HG03025 (cell line): Measurements from ENCODE around the gene SYNPO2.
"Not testable (repeated sequence)": the region's sequence is repeated elsewhere in the genome, so short reads cannot be mapped to it uniquely, and the experiment has no call there.

ENCODE experiments used
- ATAC-seq: cut with Tn5 transposase; IDR thresholded peaks from one replicate; pipeline ENCODE4 v1.9.1; 2021; ENCODE audit warnings: mild to moderate bottlenecking, moderate library complexity; ENCODE audit not compliant: unreplicated experiment, low FRiP score

SYNPO2 gene

DNA sequence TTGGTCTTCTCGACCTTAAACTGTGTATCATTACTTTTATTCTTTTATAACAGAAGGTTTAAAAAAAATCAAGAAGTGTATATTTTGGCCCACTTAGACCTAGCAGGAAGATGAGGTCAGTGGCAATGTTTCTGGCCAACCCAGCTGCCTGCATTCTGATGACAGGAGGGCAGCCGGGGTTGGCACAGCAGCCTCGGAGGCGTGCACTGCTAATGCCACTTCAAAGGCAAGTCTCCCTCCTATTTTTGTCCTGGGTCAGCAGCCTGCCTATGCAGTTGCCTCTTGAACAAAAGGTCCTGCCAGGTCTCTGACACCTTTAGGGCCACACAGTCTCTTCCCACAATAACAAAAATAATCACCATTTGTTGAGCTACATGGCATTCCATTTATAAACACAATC is 157.6 kb downstream of the SYNPO2 start:
- no peak for ATAC-seq

DNA sequence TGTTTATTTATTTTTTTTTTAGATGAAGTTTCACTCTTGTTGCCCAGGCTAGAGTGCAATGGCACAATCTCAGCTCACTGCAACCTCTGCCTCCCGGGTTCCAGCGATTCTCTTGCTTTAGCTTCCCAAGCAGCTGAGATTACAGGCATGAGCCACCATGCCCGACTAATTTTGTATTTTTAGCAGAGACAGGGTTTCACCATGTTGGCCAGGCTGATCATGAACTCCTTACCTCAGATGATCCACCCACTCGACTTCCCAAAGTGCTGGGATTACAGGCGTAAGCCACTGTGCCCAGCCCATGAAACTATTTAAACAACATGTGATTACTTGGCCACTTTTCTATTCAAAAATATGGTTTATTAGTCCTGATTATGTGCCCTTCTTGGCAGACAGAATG is 158.4 kb downstream of the SYNPO2 start:
- not testable (repeated sequence) for ATAC-seq

DNA sequence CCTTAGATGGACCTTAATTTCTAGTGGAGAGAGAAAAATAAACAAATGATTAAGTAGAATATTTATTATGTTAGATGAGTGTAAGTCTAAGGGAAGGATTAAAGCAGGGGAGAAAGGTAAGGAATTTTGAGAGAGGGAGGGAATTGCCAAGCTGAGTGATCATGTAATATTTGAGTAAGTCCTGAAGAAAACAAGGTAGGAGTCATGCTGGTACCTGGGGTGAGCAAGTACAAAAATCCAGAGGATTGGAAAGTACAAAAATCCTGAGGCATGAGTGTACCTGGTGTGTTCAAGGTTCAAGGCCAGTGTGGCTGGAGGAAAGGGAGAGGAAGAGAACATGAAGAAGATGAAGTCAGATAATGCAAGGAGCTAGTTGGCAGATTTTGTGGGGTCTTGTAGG is 159.8 kb downstream of the SYNPO2 start:
- no peak for ATAC-seq

DNA sequence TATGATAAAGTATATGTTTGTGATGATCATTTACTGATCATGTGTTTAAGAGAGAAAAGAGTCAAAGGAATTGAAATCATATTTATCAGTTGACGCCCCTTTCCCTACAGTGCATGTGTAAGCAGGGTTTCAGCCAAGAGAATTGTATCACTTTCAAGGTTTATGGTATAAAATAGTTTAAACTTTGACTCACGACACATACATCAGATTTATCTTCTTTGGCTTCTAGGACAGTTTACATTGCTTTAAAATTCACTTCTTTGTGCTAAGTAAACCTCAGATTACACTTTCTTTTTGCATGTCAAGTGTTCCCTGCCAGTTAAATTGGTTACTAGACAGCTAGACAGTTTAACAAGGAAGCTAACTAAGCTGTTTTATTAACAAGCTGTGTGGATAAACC is 160.7 kb downstream of the SYNPO2 start:
- ATAC-seq: no peak

DNA sequence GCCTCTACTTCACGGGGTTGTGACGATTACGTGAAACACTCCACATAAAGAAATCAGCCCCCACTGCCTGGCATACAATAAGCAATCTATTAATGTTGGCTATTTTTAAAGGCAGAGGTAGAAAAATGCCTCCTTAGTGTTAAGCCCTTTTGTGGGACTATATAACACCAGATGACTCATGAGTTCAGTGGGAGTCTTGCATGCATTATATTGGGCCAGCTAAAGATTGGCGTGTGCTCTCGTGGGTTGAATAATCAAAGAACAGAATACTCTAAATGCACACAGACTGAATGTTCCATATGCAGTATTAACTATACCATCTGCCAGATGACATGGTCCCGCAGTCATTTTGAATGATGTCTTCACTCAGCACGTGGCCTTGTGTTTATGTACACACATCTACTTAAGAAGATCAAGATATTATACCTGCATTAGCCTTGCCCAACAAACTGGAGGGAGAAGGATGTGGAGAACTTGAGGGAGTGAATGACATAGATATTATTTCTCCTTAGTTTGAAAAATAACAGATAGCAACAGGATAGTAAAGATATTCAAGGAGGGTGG is 162.0 kb downstream of the SYNPO2 start:
- ATAC-seq: no peak

DNA sequence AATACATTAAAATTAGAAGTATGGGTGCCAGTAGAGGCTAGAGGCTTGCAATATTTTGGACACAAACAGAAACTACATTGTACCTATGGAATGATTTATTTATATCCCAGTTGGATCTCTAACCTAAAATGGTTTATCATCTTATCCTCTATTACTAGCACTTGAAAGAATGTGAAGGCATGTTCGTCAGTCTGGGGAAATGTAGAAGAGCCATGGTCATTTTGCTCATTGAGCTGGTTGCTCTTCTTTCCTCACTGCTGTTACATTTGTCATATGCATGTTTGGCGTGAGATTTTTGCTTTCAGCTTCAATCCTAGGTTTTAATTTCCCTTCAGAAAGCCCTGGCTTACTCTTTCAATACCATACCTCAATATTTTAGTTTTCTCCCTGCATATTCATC is 164.6 kb downstream of the SYNPO2 start:
- ATAC-seq: no peak

DNA sequence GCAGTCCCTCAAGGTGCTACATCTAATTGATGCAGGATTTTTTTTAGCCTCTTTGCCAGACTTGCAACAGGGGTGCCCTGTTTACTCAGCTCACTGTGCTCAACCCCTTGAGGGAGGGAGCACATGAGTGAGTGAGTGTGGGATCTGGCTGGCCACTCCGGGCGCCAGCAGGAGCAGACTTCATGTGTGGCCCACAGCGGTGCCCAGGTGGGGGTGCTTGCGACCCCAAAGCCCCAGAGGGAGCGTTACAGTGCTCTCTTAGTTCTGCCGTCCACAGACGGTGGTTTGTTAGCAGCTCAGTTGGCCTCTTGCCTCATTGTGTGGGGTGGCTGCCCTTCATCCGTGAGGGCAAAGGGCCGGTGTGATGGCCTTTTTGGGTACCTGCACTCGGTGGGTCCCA is 165.3 kb downstream of the SYNPO2 start:
- ATAC-seq: no peak

DNA sequence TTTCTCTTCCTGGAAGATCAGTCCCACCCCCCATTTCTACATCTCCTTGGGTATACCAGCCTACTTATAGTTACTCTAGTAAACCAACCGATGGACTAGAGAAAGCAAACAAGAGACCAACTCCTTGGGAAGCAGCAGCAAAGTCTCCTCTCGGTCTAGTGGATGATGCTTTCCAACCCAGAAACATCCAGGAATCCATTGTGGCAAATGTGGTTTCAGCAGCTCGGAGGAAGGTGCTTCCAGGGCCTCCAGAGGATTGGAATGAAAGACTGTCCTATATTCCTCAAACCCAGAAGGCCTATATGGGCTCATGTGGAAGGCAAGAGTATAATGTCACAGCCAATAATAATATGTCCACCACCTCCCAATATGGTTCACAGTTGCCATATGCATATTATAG is 168.8 kb downstream of the SYNPO2 start:
- ATAC-seq: no peak

DNA sequence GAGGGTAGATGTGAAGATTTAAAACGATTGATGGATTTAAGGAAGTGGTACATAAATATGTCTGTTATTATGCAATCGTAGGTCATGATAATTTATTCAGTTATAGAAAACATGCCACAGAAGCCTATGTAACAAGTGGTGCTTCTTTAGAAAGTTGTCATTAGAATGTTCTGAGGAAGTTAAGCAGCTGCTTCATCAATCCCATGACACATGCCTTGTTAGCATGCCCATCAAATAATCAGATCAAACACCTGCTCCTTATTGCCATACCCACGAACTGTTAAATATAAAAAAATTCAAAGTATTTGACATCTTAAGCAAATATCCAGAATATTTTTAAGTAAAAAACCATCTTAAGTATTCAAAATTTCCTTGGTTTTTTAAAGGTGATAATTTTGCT is 170.6 kb downstream of the SYNPO2 start:
- no peak for ATAC-seq

DNA sequence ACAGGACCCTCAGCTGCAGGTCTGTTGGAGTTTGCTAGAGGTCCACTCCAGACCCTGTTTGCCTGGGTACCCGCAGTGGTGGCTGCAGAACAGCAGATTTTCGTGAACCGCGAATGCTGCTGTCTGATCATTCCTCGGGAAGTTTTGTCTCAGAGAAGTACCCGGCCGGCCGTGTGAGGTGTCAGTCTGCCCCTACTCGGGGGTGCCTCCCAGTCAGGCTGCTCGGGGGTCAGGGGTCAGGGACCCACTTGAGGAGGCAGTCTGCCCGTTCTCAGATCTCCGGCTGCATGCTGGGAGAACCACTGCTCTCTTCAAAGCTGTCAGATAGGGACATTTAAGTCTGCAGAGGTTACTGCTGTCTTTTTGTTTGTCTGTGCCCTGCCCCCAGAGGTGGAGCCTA is 178.5 kb downstream of the SYNPO2 start:
- not testable (repeated sequence) for ATAC-seq

DNA sequence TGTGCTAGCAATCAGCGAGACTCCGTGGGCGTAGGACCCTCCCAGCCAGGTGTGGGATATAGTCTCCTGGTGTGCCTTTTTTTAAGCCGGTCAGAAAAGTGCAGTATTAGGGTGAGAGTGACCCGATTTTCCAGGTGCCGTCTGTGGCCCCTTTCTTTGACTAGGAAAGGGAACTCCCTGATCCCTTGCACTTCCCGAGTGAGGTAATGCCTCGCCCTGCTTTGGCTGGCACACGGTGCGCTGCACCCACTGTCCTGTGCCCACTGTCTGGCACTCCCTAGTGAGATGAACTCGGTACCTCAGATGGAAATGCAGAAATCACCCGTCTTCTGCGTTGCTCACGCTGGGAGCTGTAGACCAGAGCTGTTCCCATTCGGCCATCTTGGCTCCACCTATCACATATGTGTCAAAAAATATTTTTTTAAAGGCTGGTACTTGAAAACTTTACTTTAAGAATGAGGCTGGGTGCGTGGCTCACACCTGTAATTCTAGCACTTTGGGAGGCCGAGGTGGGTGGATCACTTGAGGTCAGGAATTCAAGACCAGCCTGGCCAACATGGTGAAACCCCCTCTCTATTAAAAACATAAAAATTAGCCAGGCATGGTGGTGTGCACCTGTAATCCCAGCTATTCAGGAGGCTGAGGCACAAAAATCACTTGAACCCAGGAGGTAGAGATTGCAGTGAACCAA is 179.2 kb downstream of the SYNPO2 start:
- not testable (repeated sequence) for ATAC-seq

DNA sequence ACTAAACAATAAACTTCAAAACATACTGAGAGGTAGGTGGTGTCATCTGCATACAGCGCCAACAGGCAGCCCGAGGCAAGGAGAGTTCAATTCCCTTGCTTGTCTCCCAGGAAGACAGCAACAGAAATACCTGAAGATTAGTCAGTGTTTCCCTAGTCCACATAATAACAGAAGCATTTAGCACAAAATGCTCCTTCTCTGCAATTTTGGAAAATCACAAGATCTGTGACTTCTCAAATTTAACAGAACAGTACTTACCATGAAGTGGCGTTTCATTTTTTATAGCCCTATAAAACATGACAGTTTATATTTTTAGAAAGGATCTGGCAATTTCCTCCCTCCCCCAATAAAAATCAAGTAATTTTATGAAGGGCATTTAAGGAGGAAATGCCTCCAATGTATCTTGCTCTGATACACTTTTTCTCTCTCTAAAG is 179.9 kb downstream of the SYNPO2 start:
- ATAC-seq: no peak

DNA sequence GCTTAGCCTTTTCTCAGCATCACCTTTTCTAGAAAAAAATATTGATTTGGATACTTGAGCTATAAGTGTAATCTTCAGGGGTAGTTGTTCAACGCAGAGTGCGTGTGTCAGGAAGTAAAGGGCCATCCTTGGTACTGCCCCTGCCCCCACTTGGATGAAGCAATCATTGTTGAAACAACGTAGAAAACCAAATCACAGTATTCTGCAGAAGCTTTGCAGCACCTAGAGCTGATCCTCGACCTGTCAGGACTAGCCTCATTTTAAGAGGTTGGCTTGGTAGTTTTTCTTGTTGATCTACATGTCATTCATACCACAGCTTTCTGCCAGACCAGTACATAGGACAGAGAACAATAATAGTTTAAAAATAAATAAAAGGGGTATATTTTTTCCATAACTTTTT is 181.6 kb downstream of the SYNPO2 start:
- no peak for ATAC-seq

DNA sequence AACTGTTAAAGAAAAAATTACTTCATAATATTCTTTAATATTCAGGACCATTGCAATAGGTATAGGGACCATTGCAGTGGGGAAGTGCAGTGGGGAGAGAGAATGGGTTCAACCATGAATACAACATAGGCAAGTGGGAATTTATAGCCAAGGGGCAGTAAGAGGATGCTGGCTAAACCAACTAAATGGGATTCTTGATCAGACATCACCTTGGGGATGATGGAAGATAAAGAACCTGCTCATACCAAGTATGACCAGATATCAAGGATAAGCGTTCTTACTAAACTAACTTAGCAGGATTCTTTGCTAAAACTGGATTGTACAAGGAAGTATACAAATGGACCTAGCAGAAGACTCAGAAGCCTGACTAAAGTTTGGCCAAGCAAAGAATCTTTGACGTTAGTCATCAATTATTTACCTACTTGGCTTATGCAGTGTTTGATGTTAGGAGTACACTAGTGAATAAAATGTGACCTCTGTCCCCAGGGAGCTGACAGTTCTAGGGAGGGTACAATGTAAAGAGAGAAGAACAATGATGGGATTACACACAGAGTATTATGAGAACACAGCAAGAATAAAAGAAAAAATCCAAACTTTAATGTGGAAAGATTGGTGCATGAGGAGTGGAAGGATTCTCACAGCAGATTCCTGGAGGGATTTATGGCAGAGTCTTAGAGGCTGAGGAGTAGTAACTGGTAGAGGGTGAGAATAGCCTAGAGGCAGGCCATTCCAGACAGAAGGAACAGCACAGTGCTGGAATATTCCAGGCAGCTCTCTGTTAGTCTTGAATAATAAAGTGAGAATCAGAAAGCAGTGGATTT is 192.3 kb downstream of the SYNPO2 start:
- ATAC-seq: no peak

DNA sequence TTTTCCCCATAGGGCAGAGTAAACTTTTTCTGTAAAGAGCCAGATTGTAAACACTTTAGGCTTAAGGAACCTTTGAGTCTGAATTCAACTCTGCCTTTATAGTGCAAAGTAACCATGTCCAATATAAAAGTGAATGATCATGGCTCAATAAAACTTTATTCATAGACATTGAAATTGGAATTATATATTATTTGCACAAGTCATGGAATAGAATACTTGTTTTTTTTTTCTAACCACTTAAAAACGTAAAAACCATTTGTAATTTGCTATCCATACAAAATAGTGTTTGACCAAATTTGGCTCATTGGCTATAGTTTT is 192.8 kb downstream of the SYNPO2 start:
- no peak for ATAC-seq

DNA sequence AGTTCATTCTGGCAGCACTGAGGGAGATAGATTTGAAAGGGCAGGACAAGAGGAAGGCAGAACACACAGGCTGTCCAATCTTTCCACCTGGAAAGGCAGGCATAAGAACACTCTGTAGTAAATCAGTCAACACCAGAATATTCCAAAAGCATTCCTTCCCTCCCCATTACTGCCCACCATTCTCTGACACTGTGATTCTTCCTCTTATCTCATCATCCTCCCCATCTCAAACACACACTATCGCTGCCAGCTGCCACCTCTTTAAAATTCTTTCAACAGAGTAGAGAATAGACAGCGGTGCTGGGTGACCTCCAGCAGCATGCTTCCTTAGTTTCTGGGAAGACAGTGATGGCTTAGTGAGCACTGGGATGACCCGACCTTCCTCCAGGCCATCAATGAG is 193.3 kb downstream of the SYNPO2 start:
- no peak for ATAC-seq

DNA sequence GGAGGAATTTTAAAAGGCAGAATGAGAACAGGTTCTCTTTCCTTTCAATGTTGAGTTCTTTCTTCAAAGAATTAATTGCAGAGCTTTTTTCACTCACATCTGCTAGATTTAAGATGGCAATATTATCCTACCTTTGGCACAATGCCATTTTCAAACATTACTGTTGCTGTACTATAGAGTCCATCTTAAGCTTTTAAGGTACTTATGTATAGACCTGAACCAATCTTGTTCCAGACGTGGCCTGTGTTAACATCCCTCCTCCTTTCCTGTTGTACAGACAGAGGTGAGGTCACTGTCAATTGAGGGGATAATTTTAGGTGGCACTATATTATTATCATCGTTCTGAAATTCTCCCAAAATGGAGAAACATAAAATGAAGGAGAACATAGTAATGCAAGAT is 194.0 kb downstream of the SYNPO2 start:
- no peak for ATAC-seq

DNA sequence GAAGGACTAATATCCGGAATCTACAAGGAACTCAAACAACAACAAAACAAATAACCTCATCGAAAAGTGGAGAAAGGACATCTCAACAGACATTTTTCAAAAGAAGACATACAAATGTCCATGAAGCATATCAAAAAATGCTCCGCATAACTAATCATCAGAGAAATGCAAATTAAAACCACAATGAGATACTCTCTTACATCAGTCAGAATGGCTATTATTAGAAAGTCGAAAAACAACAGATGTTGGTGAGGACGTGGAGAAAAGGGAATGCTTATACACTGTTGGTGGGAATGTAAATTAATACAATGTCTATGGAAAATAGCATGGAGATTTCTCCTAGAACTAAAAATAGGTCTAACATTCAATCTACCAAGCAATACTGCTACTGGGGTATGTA is 195.9 kb downstream of the SYNPO2 start:
- ATAC-seq: no peak

DNA sequence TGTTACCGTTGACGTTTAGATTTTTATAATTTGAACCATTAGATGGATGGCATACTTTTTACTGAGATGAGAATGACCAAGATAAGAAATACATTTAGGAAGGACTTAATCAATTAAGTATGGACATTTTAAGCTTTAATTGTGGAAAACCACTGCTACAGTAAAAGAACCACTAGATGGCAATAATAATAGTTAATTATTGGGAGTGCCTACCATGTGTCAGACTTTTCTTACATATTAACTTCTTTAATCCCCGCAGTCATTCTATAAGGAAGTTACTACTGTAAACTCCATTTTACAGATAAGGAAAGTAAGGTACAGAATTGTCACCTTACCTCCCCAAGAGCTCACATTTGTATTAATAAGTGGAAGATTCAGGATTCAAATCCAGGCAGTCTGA is 198.5 kb downstream of the SYNPO2 start:
- no peak for ATAC-seq

DNA sequence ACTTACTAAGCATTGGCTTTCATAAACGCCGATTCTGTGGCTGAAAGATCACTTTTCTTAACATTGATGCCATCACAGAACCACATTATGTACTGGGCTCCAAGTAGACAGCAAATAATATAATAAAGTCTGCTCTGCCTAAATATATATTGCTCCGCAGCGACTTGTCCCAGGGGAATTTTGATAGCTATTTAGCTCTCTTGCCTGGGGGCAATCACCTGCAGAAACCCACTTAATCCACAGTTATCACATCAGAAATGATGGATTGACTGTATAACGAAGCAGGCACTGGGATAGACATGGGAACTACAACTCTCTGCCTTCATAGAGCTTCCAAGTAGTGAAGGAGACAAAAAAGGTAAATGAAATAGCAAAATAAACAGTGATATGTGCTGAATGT is 199.0 kb downstream of the SYNPO2 start:
- ATAC-seq: no peak

DNA sequence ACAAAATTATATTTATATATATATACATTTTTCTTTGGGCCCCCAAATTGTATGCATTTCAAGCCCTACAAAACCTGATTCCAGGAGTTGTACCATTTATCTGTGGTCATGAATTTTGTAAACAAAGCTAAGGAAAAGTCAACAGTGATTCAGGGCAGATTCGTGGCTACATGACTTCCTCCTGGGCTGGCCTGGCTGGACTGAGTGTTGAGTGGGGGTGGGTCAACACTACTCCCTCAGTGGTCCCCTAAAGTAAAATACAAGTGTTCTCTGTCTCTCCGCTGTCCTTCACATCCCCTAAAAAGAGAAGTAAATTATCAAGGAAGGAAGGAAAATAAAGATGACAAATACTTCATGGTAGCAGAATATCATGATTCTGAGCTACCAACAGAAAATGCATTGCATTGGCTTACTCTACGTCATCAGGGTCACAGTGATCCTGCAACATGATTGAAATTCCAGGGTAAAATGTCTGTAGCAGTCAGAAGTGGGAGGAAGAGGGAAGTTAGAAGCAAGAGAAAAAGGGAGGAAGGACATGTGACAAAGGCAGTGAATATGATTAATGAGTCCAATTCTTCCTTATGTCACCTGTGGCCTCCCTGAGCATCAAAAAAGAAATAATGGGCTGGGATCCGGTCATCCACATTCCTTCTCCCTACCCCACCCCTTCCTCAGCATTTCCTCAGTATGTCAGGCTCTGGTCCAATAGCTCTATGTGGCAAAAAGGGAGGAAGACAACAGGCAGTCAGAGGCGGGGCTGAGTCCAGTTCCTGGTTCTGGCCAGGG is 204.6 kb downstream of the SYNPO2 start:
- no peak for ATAC-seq
